IPS DF 6.9 (cell line): ENCODE results near the gene MBD3.

Source experiments
- DNase-seq: peaks from one replicate; pipeline ENCODE4 v3.0.0-alpha.2; 2013; ENCODE audit warnings: low read depth, low spot score
- H3K27ac ChIP-seq: one replicate; pipeline ENCODE4 v1.5.1; 2013; ENCODE audit warnings: low read length, control low read depth
- H3K27me3 ChIP-seq: 2 replicates; pipeline ENCODE4 v1.6.1; 2013; ENCODE audit warnings: mild to moderate bottlenecking, low read length; ENCODE audit not compliant: control insufficient read depth, insufficient read depth
- H3K36me3 ChIP-seq: 2 replicates; pipeline ENCODE4 v1.6.1; 2013; ENCODE audit warnings: low read length; ENCODE audit not compliant: control insufficient read depth, insufficient read depth
- H3K4me1 ChIP-seq: 2 replicates; pipeline ENCODE4 v1.6.1; 2013; ENCODE audit warnings: low read length; ENCODE audit not compliant: control insufficient read depth, insufficient read depth
- H3K4me3 ChIP-seq: 2 replicates; pipeline ENCODE4 v1.5.1; 2013; ENCODE audit warnings: mild to moderate bottlenecking, low read length
- H3K9me3 ChIP-seq: 2 replicates; pipeline ENCODE4 v1.6.1; 2013; ENCODE audit warnings: low read length, inconsistent platforms; ENCODE audit not compliant: control insufficient read depth, insufficient read depth
- WGBS: extraction: QIAGEN DNeasy Blood & Tissue Kit; methylation state at CpG from one replicate; pipeline ENCODE4 v1.1.7; 2013; ENCODE audit warnings: mixed read lengths, missing lambda C conversion rate; ENCODE audit not compliant: insufficient read length, insufficient coverage; 5-methylcytosine and 5-hydroxymethylcytosine counted together

Gene MBD3

DNA sequence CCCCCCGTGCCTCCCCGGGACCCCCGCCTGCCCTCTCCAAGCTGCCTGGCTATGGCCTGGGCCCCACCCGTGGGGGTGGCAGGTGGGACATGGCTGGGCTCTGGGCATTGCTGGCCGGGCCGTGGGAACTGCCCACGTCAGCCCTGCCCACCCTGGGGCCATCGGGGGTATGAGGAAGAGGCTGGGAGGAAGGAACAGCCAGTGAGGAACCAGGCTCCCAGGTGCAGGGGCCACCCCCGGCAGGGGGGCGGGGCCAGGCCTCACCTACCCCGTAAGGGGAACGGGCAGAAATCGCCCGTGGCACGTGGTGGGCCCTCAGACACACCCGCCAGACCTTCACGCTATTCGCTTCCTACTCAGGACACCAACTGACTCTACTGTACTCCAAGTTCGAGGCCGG is 37.3 kb upstream of the MBD3 start:
- no peak for DNase-seq
- no peaks in the 10 kb centered on the region; the same call in 1 of the 2 replicates for H3K4me1 ChIP-seq
- no peaks in the 10 kb centered on the region for H3K9me3 ChIP-seq
- no peak overlapping the region for H3K4me3 ChIP-seq
- no peaks in the 10 kb centered on the region for H3K27me3 ChIP-seq
- no CpG with 5 or more reads among the region's 20 CpGs for WGBS
- H3K27ac ChIP-seq: no peak overlapping the region
- H3K36me3 ChIP-seq: peaks cover 22% of the 10 kb centered on the region

GRCh38 chr19:1629256-1629808 is 36.7 kb upstream of the MBD3 start:
- H3K27me3 ChIP-seq: no peaks in the 10 kb centered on the region
- H3K36me3 ChIP-seq: peaks cover 23% of the 10 kb centered on the region
- H3K4me1 ChIP-seq: no peaks in the 10 kb centered on the region; the same call in 1 of the 2 replicates
- no peaks in the 10 kb centered on the region for H3K9me3 ChIP-seq
- no peak overlapping the region for H3K4me3 ChIP-seq
- DNase-seq: no peak
- no peak overlapping the region for H3K27ac ChIP-seq
- no CpG with 5 or more reads among the region's 24 CpGs for WGBS

DNA sequence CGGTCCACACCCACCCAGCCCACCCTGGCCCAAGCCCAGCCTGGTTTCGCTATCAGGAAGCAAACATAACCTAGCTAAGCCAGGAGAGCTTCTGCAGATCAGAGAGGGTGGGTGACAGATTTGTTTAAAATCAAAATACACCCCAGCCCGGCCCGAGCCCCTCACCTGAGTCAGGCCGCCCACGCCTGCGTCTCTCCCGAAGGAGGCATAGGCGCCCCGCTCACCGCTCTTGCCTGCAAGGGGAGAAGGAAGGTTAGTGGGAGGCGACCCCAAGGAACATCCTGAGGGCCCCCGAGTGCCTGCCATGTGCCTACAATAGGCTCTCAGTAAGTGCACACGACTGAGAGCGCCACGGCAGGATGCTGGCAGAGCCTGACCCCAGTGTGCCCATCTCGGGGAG is 34.5 kb upstream of the MBD3 start:
- DNase-seq: no peak
- Histone ChIP-seq H3K4me3 (no peak overlapping the region), H3K27me3 (no peaks in the 10 kb centered on the region), H3K36me3 (peaks cover 32% of the 10 kb centered on the region), H3K9me3 (no peaks in the 10 kb centered on the region), H3K4me1 (no peaks in the 10 kb centered on the region; the same call in 1 of the 2 replicates), H3K27ac (no peak overlapping the region)
- no CpG with 5 or more reads among the region's 17 CpGs for WGBS

- Histone ChIP-seq H3K4me3 (no peak overlapping the region), H3K9me3 (no peaks in the 10 kb centered on the region), H3K36me3 (peaks cover 34% of the 10 kb centered on the region), H3K27ac (no peak overlapping the region), H3K4me1 (no peaks in the 10 kb centered on the region; the same call in 1 of the 2 replicates), H3K27me3 (no peaks in the 10 kb centered on the region)
- WGBS: no CpG with 5 or more reads among the region's 32 CpGs
- DNase-seq: no peak
Observed at GRCh38 chr19:1626417-1627010, 33.8 kb upstream of the MBD3 start.

DNA sequence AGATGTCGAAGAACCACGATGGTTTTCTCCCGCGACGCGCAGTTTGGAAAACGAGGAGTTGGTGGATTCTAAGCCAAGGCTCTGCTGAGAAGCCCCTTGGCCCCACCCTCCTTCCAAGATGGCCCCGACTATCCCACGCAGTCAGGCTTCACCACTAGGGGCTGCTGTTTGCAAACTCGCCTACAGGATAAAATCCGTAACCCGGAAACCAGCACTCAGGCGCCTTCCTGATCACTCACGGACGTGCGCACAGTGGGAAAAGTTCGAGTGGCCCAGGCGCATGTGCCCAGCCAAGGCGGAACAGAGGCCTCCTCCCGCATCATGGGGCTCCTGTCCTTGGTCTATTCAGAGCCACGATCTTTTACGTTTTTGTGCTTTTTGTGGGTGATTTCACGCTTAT is 31.8 kb upstream of the MBD3 start:
- no CpG with 5 or more reads among the region's 23 CpGs for WGBS
- H3K27ac ChIP-seq: no peak overlapping the region
- peaks cover 48% of the 10 kb centered on the region for H3K36me3 ChIP-seq
- DNase-seq: peak; percentile 74
- H3K9me3 ChIP-seq: no peaks in the 10 kb centered on the region
- H3K4me3 ChIP-seq: no peak overlapping the region
- H3K27me3 ChIP-seq: no peaks in the 10 kb centered on the region
- no peaks in the 10 kb centered on the region; the same call in 1 of the 2 replicates for H3K4me1 ChIP-seq

GRCh38 chr19:1622541-1622940 is 29.9 kb upstream of the MBD3 start:
- WGBS: 100% methylated on average over 1 of the region's 5 CpGs
- H3K4me1 ChIP-seq: no peaks in the 10 kb centered on the region; the same call in 1 of the 2 replicates
- H3K9me3 ChIP-seq: no peaks in the 10 kb centered on the region
- H3K27ac ChIP-seq: no peak overlapping the region
- H3K27me3 ChIP-seq: no peaks in the 10 kb centered on the region
- no peak for DNase-seq
- peaks cover 60% of the 10 kb centered on the region for H3K36me3 ChIP-seq
- no peak overlapping the region for H3K4me3 ChIP-seq

DNA sequence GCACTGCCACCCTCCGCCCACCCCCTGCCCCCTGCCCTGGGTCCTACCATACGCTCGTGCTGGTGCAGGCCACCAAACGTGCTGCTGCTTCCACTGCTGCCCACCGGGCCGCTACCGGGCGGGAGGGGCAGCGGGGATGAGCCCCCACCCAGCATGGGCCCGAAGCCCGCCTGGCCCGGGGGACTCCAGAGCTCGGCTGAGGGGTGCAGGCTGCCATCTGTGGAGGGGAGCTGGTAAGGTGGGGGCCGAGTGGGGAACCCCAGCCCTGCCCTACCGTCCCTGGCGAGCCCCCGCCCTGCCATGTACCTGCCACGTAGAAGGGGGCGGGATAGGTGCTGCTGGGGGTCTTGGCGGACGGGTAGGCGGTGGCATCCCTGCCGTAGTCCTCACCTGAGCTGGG is 29.3 kb upstream of the MBD3 start:
- DNase-seq: no peak
- Histone ChIP-seq H3K4me3 (no peak overlapping the region), H3K27ac (no peak overlapping the region), H3K27me3 (no peaks in the 10 kb centered on the region), H3K4me1 (no peaks in the 10 kb centered on the region; the same call in 1 of the 2 replicates), H3K9me3 (no peaks in the 10 kb centered on the region), H3K36me3 (peaks cover 62% of the 10 kb centered on the region)
- WGBS: no CpG with 5 or more reads among the region's 23 CpGs

GRCh38 chr19:1621574-1621973 is 28.9 kb upstream of the MBD3 start:
- WGBS: no CpG with 5 or more reads among the region's 23 CpGs
- Histone ChIP-seq H3K4me3 (no peak overlapping the region), H3K4me1 (no peaks in the 10 kb centered on the region; the same call in 1 of the 2 replicates), H3K36me3 (peaks cover 64% of the 10 kb centered on the region), H3K27ac (no peak overlapping the region), H3K27me3 (no peaks in the 10 kb centered on the region), H3K9me3 (no peaks in the 10 kb centered on the region)
- DNase-seq: no peak

GRCh38 chr19:1621021-1621420 is 28.4 kb upstream of the MBD3 start:
- H3K27ac ChIP-seq: no peak overlapping the region
- H3K4me3 ChIP-seq: no peak overlapping the region
- WGBS: no CpG with 5 or more reads among the region's 19 CpGs
- no peak for DNase-seq
- no peaks in the 10 kb centered on the region for H3K27me3 ChIP-seq
- H3K4me1 ChIP-seq: no peaks in the 10 kb centered on the region; the same call in 1 of the 2 replicates
- H3K9me3 ChIP-seq: no peaks in the 10 kb centered on the region
- H3K36me3 ChIP-seq: peaks cover 66% of the 10 kb centered on the region

- DNase-seq: no peak
- Histone ChIP-seq H3K4me3 (no peak overlapping the region), H3K27ac (no peak overlapping the region), H3K27me3 (no peaks in the 10 kb centered on the region), H3K9me3 (no peaks in the 10 kb centered on the region), H3K4me1 (no peaks in the 10 kb centered on the region; the same call in 1 of the 2 replicates), H3K36me3 (peaks cover 68% of the 10 kb centered on the region)
- no CpG with 5 or more reads among the region's 11 CpGs for WGBS
Observed at GRCh38 chr19:1620502-1620901, 27.8 kb upstream of the MBD3 start.

DNA sequence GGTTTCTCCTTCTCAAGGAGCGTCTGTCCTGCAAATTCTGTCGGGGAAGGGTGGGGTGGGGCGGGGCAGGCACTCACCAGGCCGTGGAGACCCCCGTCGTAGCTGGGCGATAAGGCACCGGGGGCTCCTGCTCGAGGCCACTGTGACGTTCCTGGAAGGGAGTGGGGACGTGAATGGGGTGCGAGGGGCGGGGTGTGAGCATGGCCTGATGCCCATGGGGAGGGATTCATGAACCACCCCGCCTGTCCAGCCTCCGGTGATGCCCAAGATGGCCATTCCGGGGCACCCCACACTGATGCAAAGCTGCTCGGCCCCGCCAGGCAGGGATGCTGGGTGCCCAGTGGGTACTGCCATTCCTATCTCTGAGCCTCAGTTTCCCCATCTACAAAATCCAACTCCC is 27.0 kb upstream of the MBD3 start:
- no peak for DNase-seq
- Histone ChIP-seq H3K4me3 (no peak overlapping the region), H3K36me3 (peaks cover 71% of the 10 kb centered on the region), H3K27ac (no peak overlapping the region), H3K9me3 (no peaks in the 10 kb centered on the region), H3K4me1 (no peaks in the 10 kb centered on the region; the same call in 1 of the 2 replicates), H3K27me3 (no peaks in the 10 kb centered on the region)
- WGBS: no CpG with 5 or more reads among the region's 18 CpGs
